ENCODE data around the gene HERC2. TPM values are rescaled to one million over a fixed set of nuclear protein-coding genes. Genes with fewer than 3 reads are reported as not detected.

HERC2 gene
- total and polyA plus RNA-seq, 2 donors (not counting 3 experiments of a cell fraction or from before 2014, with no cell fraction given), result 46.1 to 83.9 TPM

DNA sequence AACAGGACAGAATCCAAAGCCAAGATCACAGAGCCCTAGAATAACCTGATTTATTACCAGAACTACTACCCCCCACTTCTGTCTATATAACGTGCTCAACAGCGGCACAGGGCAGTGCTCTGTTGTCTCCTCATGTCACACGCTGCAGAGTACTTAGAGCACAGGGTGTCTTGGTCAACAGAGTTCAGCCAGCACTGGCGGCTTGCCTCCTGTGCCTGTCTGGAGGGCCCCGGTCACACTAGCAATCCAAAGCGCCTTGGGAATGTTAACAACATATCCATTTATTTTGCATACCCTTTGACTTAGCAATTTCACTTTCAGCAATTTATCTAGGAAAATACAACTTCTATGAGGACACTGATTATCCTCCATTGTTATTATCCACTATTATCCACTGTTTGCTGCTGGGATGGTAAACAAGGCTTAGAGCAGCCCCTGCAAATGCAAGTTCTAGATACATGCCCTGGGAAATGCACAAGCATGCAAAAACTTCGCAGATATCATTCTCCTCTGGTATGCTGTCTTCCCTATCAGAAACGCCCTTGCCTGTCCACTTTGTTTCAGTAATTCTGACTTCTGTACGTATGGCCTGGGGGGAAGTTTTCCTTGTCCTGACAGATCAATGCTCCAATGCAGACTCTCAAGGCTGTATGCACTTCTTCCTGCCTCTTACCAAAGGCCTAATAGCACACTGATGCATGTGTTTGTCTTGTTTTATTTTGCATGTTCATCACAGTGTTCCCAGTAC, 136.7 kb downstream of the HERC2 start:
- no peak overlapping the region for H2AFZ ChIP-seq (ENCODE audit: low read depth, low read length)
- no peak for TF ChIP-seq JUN (IDR thresholded peaks at IDR 0.05; ENCODE audit: borderline replicate concordance, insufficient read depth, insufficient read length, low read depth)
- H3K4me1 ChIP-seq (ENCODE audit: control insufficient read depth, extremely low read depth, insufficient read depth, low read length), result no peaks in the 10 kb centered on the region
- H3K79me2 ChIP-seq (ENCODE audit: control insufficient read depth, insufficient read depth, low read length), result no peaks in the 10 kb centered on the region
- dilution Hi-C loops (cut with MboI; ENCODE audit: extremely low pct_ligation_motif_present, low sequenced_read_pairs) (no loop called here), intact Hi-C loops (cut with micrococcal nuclease) (no loop called here)
- no peak overlapping the region for H3K27ac ChIP-seq (ENCODE audit: insufficient read depth, low read depth, low read length)
- H3K27me3 ChIP-seq (ENCODE audit: control insufficient read depth in 2 of 2, insufficient read depth in 2 of 2, low read length in 2 of 2), result no peaks in the 10 kb centered on the region
- no peaks in the 10 kb centered on the region for H3K9me1 ChIP-seq (replicated peaks; ENCODE audit: control insufficient read depth, extremely low read depth, insufficient read depth, low read length)
- no peaks in the 10 kb centered on the region for H4K20me1 ChIP-seq (replicated peaks; ENCODE audit: control insufficient read depth, extremely low read depth, insufficient read depth, low read length)
- no peak overlapping the region for H3K4me2 ChIP-seq (ENCODE audit: insufficient read depth, low read length)
- no peaks in the 10 kb centered on the region for H3K9me3 ChIP-seq (replicated peaks; ENCODE audit: control insufficient read depth, insufficient read depth, low read length)
- POLR2A ChIA-PET, result no interaction called here
- H3K4me3 ChIP-seq (replicated peaks in 1 of 3; ENCODE audit: insufficient read depth in 1 of 3, low read depth in 1 of 3, low read length in 3 of 3), result no peak overlapping the region
- H3K36me3 ChIP-seq (ENCODE audit: control insufficient read depth in 2 of 2, extremely low read depth in 1 of 2, insufficient read depth in 2 of 2, low read length in 2 of 2), result peaks cover 16 to 28% of the 10 kb centered on the region in 2 experiments
- no peak for FAIRE-seq
- no TSS peak for BruUV-seq (replicated peaks)
- no peak overlapping the region for H3K9ac ChIP-seq (replicated peaks; ENCODE audit: extremely low read depth, insufficient read depth, low read length)
- DNase-seq (ENCODE audit: low read depth, low spot score), result no peak
- CTCF ChIA-PET, result no interaction called here

DNA sequence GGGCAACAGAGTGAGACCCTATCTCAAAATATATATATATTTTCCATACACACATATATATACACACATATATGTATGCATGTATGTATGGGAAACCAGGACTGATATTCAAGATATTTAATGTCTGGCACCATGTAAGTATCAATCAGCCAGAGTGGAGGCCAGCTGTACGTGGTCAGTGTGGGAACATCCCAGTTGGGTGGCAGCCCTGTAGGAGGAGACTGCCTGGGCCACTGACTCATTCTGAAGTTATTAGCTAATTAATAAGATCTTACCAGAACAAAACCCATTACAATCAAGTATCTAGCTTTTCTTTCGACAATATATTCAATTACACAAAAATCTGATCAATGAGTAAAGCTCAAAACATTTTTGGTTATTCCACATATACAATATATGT, 137.8 kb downstream of the HERC2 start:
- H2AFZ ChIP-seq (ENCODE audit: low read depth, low read length), result no peak overlapping the region
- no peaks in the 10 kb centered on the region for H3K9me1 ChIP-seq (replicated peaks; ENCODE audit: control insufficient read depth, extremely low read depth, insufficient read depth, low read length)
- no peak for FAIRE-seq
- peaks cover 16 to 31% of the 10 kb centered on the region in 2 experiments for H3K36me3 ChIP-seq (ENCODE audit: control insufficient read depth in 2 of 2, extremely low read depth in 1 of 2, insufficient read depth in 2 of 2, low read length in 2 of 2)
- H3K27ac ChIP-seq (ENCODE audit: insufficient read depth, low read depth, low read length), result no peak overlapping the region
- dilution Hi-C loops (cut with MboI; ENCODE audit: extremely low pct_ligation_motif_present, low sequenced_read_pairs), result no loop called here
- no peaks in the 10 kb centered on the region for H3K27me3 ChIP-seq (ENCODE audit: control insufficient read depth in 2 of 2, insufficient read depth in 2 of 2, low read length in 2 of 2)
- DNase-seq (ENCODE audit: low read depth, low spot score), result no peak
- no peaks in the 10 kb centered on the region for H3K4me1 ChIP-seq (ENCODE audit: control insufficient read depth, extremely low read depth, insufficient read depth, low read length)
- H4K20me1 ChIP-seq (replicated peaks; ENCODE audit: control insufficient read depth, extremely low read depth, insufficient read depth, low read length), result no peaks in the 10 kb centered on the region
- H3K79me2 ChIP-seq (ENCODE audit: control insufficient read depth, insufficient read depth, low read length), result no peaks in the 10 kb centered on the region
- no TSS peak for BruUV-seq (replicated peaks)
- H3K4me2 ChIP-seq (ENCODE audit: insufficient read depth, low read length), result no peak overlapping the region
- H3K9ac ChIP-seq (replicated peaks; ENCODE audit: extremely low read depth, insufficient read depth, low read length), result no peak overlapping the region
- POLR2A ChIA-PET, result no interaction called here
- intact Hi-C loops (cut with micrococcal nuclease), result no loop called here
- no peak overlapping the region for H3K4me3 ChIP-seq (replicated peaks in 1 of 3; ENCODE audit: insufficient read depth in 1 of 3, low read depth in 1 of 3, low read length in 3 of 3)
- CTCF ChIA-PET, result interaction anchor here (0.6 to 1.4 kb wide), 2 partner anchors 58 to 1293 kb away, joined by 3 read pairs; no protein-coding TSS in a partner anchor
- no peak for TF ChIP-seq GATA2 (IDR thresholded peaks at IDR 0.05; ENCODE audit: insufficient read depth, insufficient read length, low read depth, low read length)
- TF ChIP-seq CTCF (IDR thresholded peaks at IDR 0.05; ENCODE audit: extremely low read depth in 1 of 2, insufficient read depth in 1 of 2, low read depth in 1 of 2, low read length in 2 of 2), result no peak
- no peak for TF ChIP-seq POLR2AphosphoS5 (IDR thresholded peaks at IDR 0.05; ENCODE audit: insufficient read depth, low read depth, low read length)
- no peak for TF ChIP-seq FOS (IDR thresholded peaks at IDR 0.05; ENCODE audit: borderline replicate concordance, insufficient read depth, low read length)
- TF ChIP-seq, protein P1, sequence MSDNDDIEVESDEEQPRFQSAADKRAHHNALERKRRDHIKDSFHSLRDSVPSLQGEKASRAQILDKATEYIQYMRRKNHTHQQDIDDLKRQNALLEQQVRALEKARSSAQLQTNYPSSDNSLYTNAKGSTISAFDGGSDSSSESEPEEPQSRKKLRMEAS (IDR thresholded peaks at IDR 0.05; ENCODE audit: insufficient read depth, insufficient read length), result no peak
- no peak for TF ChIP-seq MYC (IDR thresholded peaks at IDR 0.05; ENCODE audit: low read depth, low read length)
- no peak for TF ChIP-seq EZH2 (IDR thresholded peaks at IDR 0.05; ENCODE audit: borderline replicate concordance, low read depth, low read length, severe bottlenecking)
- TF ChIP-seq JUN (IDR thresholded peaks at IDR 0.05; ENCODE audit: borderline replicate concordance, insufficient read depth, insufficient read length, low read depth), result no peak
- TF ChIP-seq POLR2A (IDR thresholded peaks at IDR 0.05; ENCODE audit: low read depth, low read length), result no peak
- no peaks in the 10 kb centered on the region for H3K9me3 ChIP-seq (replicated peaks; ENCODE audit: control insufficient read depth, insufficient read depth, low read length)
